ENCODE measurements around the gene ZNF446.
"Not testable (repeated sequence)": the region's sequence is repeated elsewhere in the genome, so short reads cannot be mapped to it uniquely, and the experiment has no call there.

The ZNF446 gene

GRCh38 chr19:58475714-58476497 lies at the start of gene ZNF446:
Gene ZNF446, plus strand, starts transcription at chr19:58476352. Its CDS starts 867 bp downstream, at chr19:58477219.
- DNase-seq, result peak; percentile 87 to 89

GRCh38 chr19:58428617-58429016 lies 47.5 kb upstream of the ZNF446 start:
- DNase-seq, result no peak

GRCh38 chr19:58429745-58430144 lies 46.4 kb upstream of the ZNF446 start:
- DNase-seq, result no peak

- DNase-seq, result no peak
These were observed 41.9 kb upstream of the ZNF446 start for GRCh38 chr19:58434217-58434616.

GRCh38 chr19:58439576-58440554 lies 36.3 kb upstream of the ZNF446 start, which contains the start of gene ZNF132:
Gene ZNF132, minus strand, starts transcription at chr19:58440153. Its CDS starts 332 bp downstream, at chr19:58439821.
- DNase-seq, result peak; percentile 80 to 83

- no peak for DNase-seq
These were observed 35.6 kb upstream of the ZNF446 start for GRCh38 chr19:58440556-58440955.

GRCh38 chr19:58442986-58443385 lies 33.2 kb upstream of the ZNF446 start:
- DNase-seq, result not testable (repeated sequence)

- DNase-seq, result not testable (repeated sequence)
These were observed 27.3 kb upstream of the ZNF446 start for GRCh38 chr19:58448860-58449259.

GRCh38 chr19:58449980-58450379 lies 26.2 kb upstream of the ZNF446 start:
- not testable (repeated sequence) for DNase-seq

- no peak for DNase-seq
These were observed 25.2 kb upstream of the ZNF446 start for GRCh38 chr19:58450856-58451357.

- peak; percentile 93 for DNase-seq
These were observed 24.6 kb upstream of the ZNF446 start, which contains the start of gene ZNF324B for GRCh38 chr19:58451358-58452101. Gene ZNF324B, plus strand, starts transcription at chr19:58451622. Its CDS starts 2,080 bp downstream, at chr19:58453702.

- no peak for DNase-seq
These were observed 22.4 kb upstream of the ZNF446 start for GRCh38 chr19:58453743-58454142.

- DNase-seq, result no peak
These were observed 20.8 kb upstream of the ZNF446 start for GRCh38 chr19:58455306-58455705.

GRCh38 chr19:58456111-58456510 lies 20.0 kb upstream of the ZNF446 start:
- DNase-seq, result no peak

- no peak for DNase-seq
These were observed 16.1 kb upstream of the ZNF446 start for GRCh38 chr19:58460039-58460438.

- DNase-seq, result no peak
These were observed 9.9 kb upstream of the ZNF446 start for GRCh38 chr19:58466089-58466759.

GRCh38 chr19:58466760-58467589 lies 9.2 kb upstream of the ZNF446 start, which contains the start of gene ZNF324:
Gene ZNF324, plus strand, starts transcription at chr19:58467080. Its CDS starts 2,106 bp downstream, at chr19:58469186.
- DNase-seq, result peak; percentile 96 to 98

GRCh38 chr19:58468216-58468839 lies 7.8 kb upstream of the ZNF446 start:
- DNase-seq, result no peak

GRCh38 chr19:58469241-58470013 lies 6.7 kb upstream of the ZNF446 start:
- no peak for DNase-seq
